Esophagus squamous epithelium (tissue), 4 donors: ENCODE measurements around the gene RHOC.

ENCODE experiments used
- POLR2A ChIP-seq, 4 donors: fragments of 450-650 bp; IDR thresholded peaks; one replicate each; pipeline ENCODE4 v1.6.1; 2017; ENCODE audit warnings: antibody characterized with exemption in 4 of 4, mild to moderate bottlenecking in 4 of 4, moderate library complexity in 3 of 4
- TF ChIP-seq, protein P1 (sequence below), 6 experiments: fragments of 450-650 bp in 4 of 6; fragments of 200-600 bp in 2 of 6; sonication (generic) in 2 of 6; IDR thresholded peaks; one replicate each; pipeline ENCODE4 v1.5.1; 2016 to 2019; ENCODE audit warnings: antibody characterized with exemption in 6 of 6, mild to moderate bottlenecking in 4 of 6, moderate library complexity in 4 of 6

DNA sequence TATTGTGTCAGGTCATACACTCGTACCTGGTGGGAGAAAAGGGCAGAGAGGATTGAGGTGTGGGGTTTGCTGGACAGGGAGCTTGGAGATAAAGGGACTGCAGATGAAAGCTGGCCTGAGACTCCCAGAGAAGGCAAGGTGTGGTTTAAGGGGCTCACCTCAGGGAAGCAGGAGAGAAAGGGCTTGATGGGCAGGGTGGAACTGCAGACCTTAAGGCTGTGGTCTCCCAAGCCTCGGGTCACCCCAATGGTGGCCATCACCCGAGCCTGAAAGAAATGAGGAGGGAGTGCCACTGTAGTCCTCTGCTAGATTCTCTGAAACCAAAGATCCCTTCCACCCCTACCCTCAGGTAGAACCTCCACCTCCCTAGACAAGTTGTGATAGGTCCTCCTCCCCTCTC, 3.7 kb upstream of the RHOC start:
- TF ChIP-seq, protein P1, sequence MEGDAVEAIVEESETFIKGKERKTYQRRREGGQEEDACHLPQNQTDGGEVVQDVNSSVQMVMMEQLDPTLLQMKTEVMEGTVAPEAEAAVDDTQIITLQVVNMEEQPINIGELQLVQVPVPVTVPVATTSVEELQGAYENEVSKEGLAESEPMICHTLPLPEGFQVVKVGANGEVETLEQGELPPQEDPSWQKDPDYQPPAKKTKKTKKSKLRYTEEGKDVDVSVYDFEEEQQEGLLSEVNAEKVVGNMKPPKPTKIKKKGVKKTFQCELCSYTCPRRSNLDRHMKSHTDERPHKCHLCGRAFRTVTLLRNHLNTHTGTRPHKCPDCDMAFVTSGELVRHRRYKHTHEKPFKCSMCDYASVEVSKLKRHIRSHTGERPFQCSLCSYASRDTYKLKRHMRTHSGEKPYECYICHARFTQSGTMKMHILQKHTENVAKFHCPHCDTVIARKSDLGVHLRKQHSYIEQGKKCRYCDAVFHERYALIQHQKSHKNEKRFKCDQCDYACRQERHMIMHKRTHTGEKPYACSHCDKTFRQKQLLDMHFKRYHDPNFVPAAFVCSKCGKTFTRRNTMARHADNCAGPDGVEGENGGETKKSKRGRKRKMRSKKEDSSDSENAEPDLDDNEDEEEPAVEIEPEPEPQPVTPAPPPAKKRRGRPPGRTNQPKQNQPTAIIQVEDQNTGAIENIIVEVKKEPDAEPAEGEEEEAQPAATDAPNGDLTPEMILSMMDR (IDR thresholded peaks at IDR 0.05) = no peak
- no peak for TF ChIP-seq POLR2A (IDR thresholded peaks at IDR 0.05)
